Gastrocnemius medialis (tissue), 4 donors: ENCODE measurements around the gene CACNA1C. TPM values are rescaled to one million over a fixed set of nuclear protein-coding genes. Genes with fewer than 3 reads are reported as not detected.

ENCODE experiments used
- ATAC-seq, 2 donors: fragments of 150-250 bp; one replicate each; pipeline ENCODE4 v1.9.1; 2016
- DNase-seq, 2 donors: peaks; one replicate each; pipeline ENCODE4 v3.0.0-alpha.2; 2019
- H3K27ac ChIP-seq, 4 donors: fragments of 200-600 bp; sonication (generic); 1 replicate in 1 of 4; 2 replicates in 3 of 4; pipeline ENCODE4 v1.5.1; 2016 to 2018; ENCODE audit warnings: mild to moderate bottlenecking in 2 of 4, moderate library complexity in 1 of 4
- H3K27me3 ChIP-seq, 3 donors: fragments of 200-600 bp; sonication (generic) in 2 of 3; 1 replicate in 1 of 3; 2 replicates in 2 of 3; pipeline versions ENCODE4 v1.5.1 to v1.6.0; 2016 to 2019; ENCODE audit warnings: mild to moderate bottlenecking in 1 of 3, moderate library complexity in 1 of 3
- H3K36me3 ChIP-seq, 2 donors: fragments of 200-600 bp; sonication (generic) in 1 of 2; one replicate each; pipeline ENCODE4 v1.5.1; 2017 to 2018
- H3K4me1 ChIP-seq, 2 donors: fragments of 200-600 bp; sonication (generic) in 1 of 2; one replicate each; pipeline ENCODE4 v1.5.1; 2016 to 2017; ENCODE audit warnings: mild to moderate bottlenecking in 2 of 2
- H3K4me3 ChIP-seq, 4 donors: fragments of 200-600 bp; sonication (generic) in 3 of 4; 1 replicate in 1 of 4; 2 replicates in 3 of 4; pipeline ENCODE4 v1.5.1; 2016 to 2019; ENCODE audit warnings: mild to moderate bottlenecking in 2 of 4
- H3K9me3 ChIP-seq, 3 donors: fragments of 200-600 bp; sonication (generic) in 2 of 3; 1 replicate in 1 of 3; 2 replicates in 2 of 3; pipeline ENCODE4 v1.5.1; 2016 to 2019
- CTCF ChIP-seq, 5 experiments: fragments of 450-650 bp in 3 of 5; fragments of 200-600 bp in 2 of 5; sonication (generic) in 2 of 5; IDR thresholded peaks in 4 of 5; conservative IDR thresholded peaks in 1 of 5; 1 replicate in 4 of 5; 2 replicates in 1 of 5; pipeline ENCODE4 v1.5.1; 2016 to 2019; ENCODE audit warnings: antibody characterized with exemption in 5 of 5, mild to moderate bottlenecking in 3 of 5, moderate library complexity in 3 of 5
- POLR2A ChIP-seq, 2 donors: fragments of 450-650 bp; IDR thresholded peaks; one replicate each; pipeline ENCODE4 v1.6.1; 2017; ENCODE audit warnings: antibody characterized with exemption in 2 of 2, mild to moderate bottlenecking in 2 of 2, moderate library complexity in 2 of 2
- in situ Hi-C, 4 donors: fragments of 200-750 bp; cut with MboI; loops; one replicate each; pipeline versions ENCODE4 v1.15.0 to v1.8.0; 2017; ENCODE audit warnings: low sequenced_read_pairs in 4 of 4
- intact Hi-C: fragments of 100-400 bp; cut with DNase I; formaldehyde crosslinking; loops from one replicate; pipeline ENCODE4 v1.15.1; 2023; ENCODE audit warnings: low total_unique reads
- total RNA-seq, 4 donors: library from RNA; depleted of rRNA; stranded (reverse); fragments of >200 nt; gene quantifications; one replicate each; pipeline versions ENCODE4 v1.1.0 to v1.2.3, GENCODE V29; 2016

Gene CACNA1C
- total RNA-seq, 4 donors from 2014 or later: 0.80 to 1.8 (median 0.91) TPM

GRCh38 chr12:2628401-2628800, 575.6 kb downstream of the CACNA1C start:
- Histone ChIP-seq H3K4me1 (no peaks in the 10 kb centered on the region), H3K27me3 (peaks cover 0 to 10% (median 2%) of the 10 kb centered on the region in 3 donors), H3K27ac (peak overlapping the region in 1 of 4 donors; percentile 12), H3K4me3 (no peak overlapping the region), H3K36me3 (no peaks in the 10 kb centered on the region), H3K9me3 (no peaks in the 10 kb centered on the region)
- ATAC-seq (no peak), DNase-seq (no peak)
- no peak for TF ChIP-seq POLR2A (IDR thresholded peaks at IDR 0.05)
- no peak for TF ChIP-seq CTCF (IDR thresholded peaks at IDR 0.05 in 4 of 5, conservative IDR thresholded peaks at IDR 0.05 in 1 of 5)
- intact Hi-C loops (no loop called here), in situ Hi-C loops (no loop called here)

GRCh38 chr12:2629051-2629450, 576.3 kb downstream of the CACNA1C start:
- Histone ChIP-seq H3K27ac (no peak overlapping the region), H3K9me3 (no peaks in the 10 kb centered on the region), H3K4me3 (no peak overlapping the region), H3K36me3 (no peaks in the 10 kb centered on the region), H3K4me1 (no peaks in the 10 kb centered on the region), H3K27me3 (peaks cover 0 to 10% (median 2%) of the 10 kb centered on the region in 3 donors)
- in situ Hi-C loops: no loop called here
- TF ChIP-seq CTCF (IDR thresholded peaks at IDR 0.05 in 4 of 5, conservative IDR thresholded peaks at IDR 0.05 in 1 of 5) (no peak), POLR2A (IDR thresholded peaks at IDR 0.05) (no peak)
- intact Hi-C loops: no loop called here
- ATAC-seq (no peak), DNase-seq (no peak)

- Histone ChIP-seq H3K36me3 (no peaks in the 10 kb centered on the region), H3K4me1 (no peaks in the 10 kb centered on the region), H3K27me3 (peaks cover 5 to 10% (median 6%) of the 10 kb centered on the region in 3 donors), H3K4me3 (no peak overlapping the region), H3K27ac (peak overlapping the region in 3 of 4 donors; percentile 31 to 69 (median 56)), H3K9me3 (no peaks in the 10 kb centered on the region)
- peak in 1 of 2 donors; percentile 56 for ATAC-seq
- intact Hi-C loops: no loop called here
- in situ Hi-C loops: no loop called here
- DNase-seq: no peak
- TF ChIP-seq CTCF (IDR thresholded peaks at IDR 0.05 in 4 of 5, conservative IDR thresholded peaks at IDR 0.05 in 1 of 5) (no peak), POLR2A (IDR thresholded peaks at IDR 0.05) (no peak)
Measured at GRCh38 chr12:2631653-2632350, 579.0 kb downstream of the CACNA1C start.

- Histone ChIP-seq H3K27me3 (peaks cover 3 to 8% (median 6%) of the 10 kb centered on the region in 3 donors), H3K4me1 (no peaks in the 10 kb centered on the region), H3K27ac (peak overlapping the region in 2 of 4 donors; percentile 22 to 33), H3K9me3 (no peaks in the 10 kb centered on the region), H3K36me3 (no peaks in the 10 kb centered on the region), H3K4me3 (no peak overlapping the region)
- ATAC-seq: no peak
- no peak for TF ChIP-seq POLR2A (IDR thresholded peaks at IDR 0.05)
- TF ChIP-seq CTCF (IDR thresholded peaks at IDR 0.05 in 4 of 5, conservative IDR thresholded peaks at IDR 0.05 in 1 of 5): no peak
- in situ Hi-C loops: no loop called here
- no peak for DNase-seq
- intact Hi-C loops: no loop called here
Measured at GRCh38 chr12:2633176-2633824, 580.5 kb downstream of the CACNA1C start.
